ENCODE results near the gene KCNH6.

Gene KCNH6

GRCh38 chr17:63495491-63495890, 27.7 kb upstream of the KCNH6 start:
- Mint-ChIP-seq H3K27ac (no peak overlapping the region), H3K27me3 (ENCODE audit: low read depth) (peaks cover 1% of the 10 kb centered on the region)

GRCh38 chr17:63496177-63496576, 27.0 kb upstream of the KCNH6 start:
- Mint-ChIP-seq H3K9me3 (no peaks in the 10 kb centered on the region), H3K27me3 (ENCODE audit: low read depth) (peaks cover 5% of the 10 kb centered on the region), H3K27ac (no peak overlapping the region), H3K36me3 (ENCODE audit: low read depth) (no peaks in the 10 kb centered on the region), H3K4me1 (ENCODE audit: low read depth) (no peaks in the 10 kb centered on the region), H3K4me3 (no peak overlapping the region)

More at GRCh38 chr17:63495491-63495890, 27.7 kb upstream of the KCNH6 start:
- H3K9me3 Mint-ChIP-seq: no peaks in the 10 kb centered on the region
- no peaks in the 10 kb centered on the region for H3K36me3 Mint-ChIP-seq (ENCODE audit: low read depth)
- H3K4me1 Mint-ChIP-seq (ENCODE audit: low read depth): no peaks in the 10 kb centered on the region
- H3K4me3 Mint-ChIP-seq: no peak overlapping the region

- H3K36me3 Mint-ChIP-seq (ENCODE audit: low read depth): no peaks in the 10 kb centered on the region
Observed at GRCh38 chr17:63496663-63497400, 26.3 kb upstream of the KCNH6 start.

GRCh38 chr17:63497708-63498483, 25.3 kb upstream of the KCNH6 start:
- Mint-ChIP-seq H3K27ac (no peak overlapping the region), H3K9me3 (no peaks in the 10 kb centered on the region), H3K4me3 (no peak overlapping the region)

More at GRCh38 chr17:63496663-63497400, 26.3 kb upstream of the KCNH6 start:
- no peak overlapping the region for H3K4me3 Mint-ChIP-seq
- no peaks in the 10 kb centered on the region for H3K9me3 Mint-ChIP-seq
- H3K27ac Mint-ChIP-seq: no peak overlapping the region
- H3K4me1 Mint-ChIP-seq (ENCODE audit: low read depth): no peaks in the 10 kb centered on the region
- peaks cover 9% of the 10 kb centered on the region for H3K27me3 Mint-ChIP-seq (ENCODE audit: low read depth)

GRCh38 chr17:63498626-63499195, 24.4 kb upstream of the KCNH6 start:
- Mint-ChIP-seq H3K9me3 (no peaks in the 10 kb centered on the region), H3K4me3 (no peak overlapping the region), H3K27me3 (ENCODE audit: low read depth) (peaks cover 19% of the 10 kb centered on the region), H3K4me1 (ENCODE audit: low read depth) (no peaks in the 10 kb centered on the region), H3K27ac (no peak overlapping the region), H3K36me3 (ENCODE audit: low read depth) (no peaks in the 10 kb centered on the region)

More at GRCh38 chr17:63497708-63498483, 25.3 kb upstream of the KCNH6 start:
- Mint-ChIP-seq H3K4me1 (ENCODE audit: low read depth) (no peaks in the 10 kb centered on the region), H3K36me3 (ENCODE audit: low read depth) (no peaks in the 10 kb centered on the region), H3K27me3 (ENCODE audit: low read depth) (peaks cover 12% of the 10 kb centered on the region)

GRCh38 chr17:63500543-63501390, 22.4 kb upstream of the KCNH6 start:
- Mint-ChIP-seq H3K36me3 (ENCODE audit: low read depth) (no peaks in the 10 kb centered on the region), H3K27ac (peak overlapping the region; percentile 36), H3K9me3 (peaks cover 10% of the 10 kb centered on the region), H3K4me3 (no peak overlapping the region), H3K27me3 (ENCODE audit: low read depth) (peaks cover 31% of the 10 kb centered on the region), H3K4me1 (ENCODE audit: low read depth) (no peaks in the 10 kb centered on the region)

GRCh38 chr17:63503341-63503705, 19.8 kb upstream of the KCNH6 start:
- Mint-ChIP-seq H3K27me3 (ENCODE audit: low read depth) (peaks cover 31% of the 10 kb centered on the region), H3K4me1 (ENCODE audit: low read depth) (no peaks in the 10 kb centered on the region), H3K36me3 (ENCODE audit: low read depth) (no peaks in the 10 kb centered on the region), H3K9me3 (peaks cover 16% of the 10 kb centered on the region), H3K27ac (no peak overlapping the region), H3K4me3 (no peak overlapping the region)

GRCh38 chr17:63504261-63504660, 18.9 kb upstream of the KCNH6 start:
- Mint-ChIP-seq H3K27ac (no peak overlapping the region), H3K4me3 (no peak overlapping the region), H3K9me3 (peaks cover 16% of the 10 kb centered on the region), H3K27me3 (ENCODE audit: low read depth) (peaks cover 31% of the 10 kb centered on the region), H3K4me1 (ENCODE audit: low read depth) (no peaks in the 10 kb centered on the region), H3K36me3 (ENCODE audit: low read depth) (no peaks in the 10 kb centered on the region)

GRCh38 chr17:63505341-63505740, 17.8 kb upstream of the KCNH6 start:
- no peaks in the 10 kb centered on the region for H3K36me3 Mint-ChIP-seq (ENCODE audit: low read depth)
- H3K4me1 Mint-ChIP-seq (ENCODE audit: low read depth): no peaks in the 10 kb centered on the region
- H3K9me3 Mint-ChIP-seq: peaks cover 16% of the 10 kb centered on the region
- H3K4me3 Mint-ChIP-seq: no peak overlapping the region
- H3K27me3 Mint-ChIP-seq (ENCODE audit: low read depth): peaks cover 31% of the 10 kb centered on the region
- H3K27ac Mint-ChIP-seq: no peak overlapping the region

- peaks cover 23% of the 10 kb centered on the region for H3K27me3 Mint-ChIP-seq (ENCODE audit: low read depth)
- H3K36me3 Mint-ChIP-seq (ENCODE audit: low read depth): no peaks in the 10 kb centered on the region
- no peak overlapping the region for H3K27ac Mint-ChIP-seq
- no peak overlapping the region for H3K4me3 Mint-ChIP-seq
- peaks cover 16% of the 10 kb centered on the region for H3K9me3 Mint-ChIP-seq
- H3K4me1 Mint-ChIP-seq (ENCODE audit: low read depth): no peaks in the 10 kb centered on the region
Observed at GRCh38 chr17:63506627-63507026, 16.5 kb upstream of the KCNH6 start.

- Mint-ChIP-seq H3K9me3 (peaks cover under 1% of the 10 kb centered on the region), H3K27ac (no peak overlapping the region), H3K36me3 (ENCODE audit: low read depth) (no peaks in the 10 kb centered on the region), H3K4me1 (ENCODE audit: low read depth) (no peaks in the 10 kb centered on the region), H3K4me3 (no peak overlapping the region), H3K27me3 (ENCODE audit: low read depth) (peaks cover 10% of the 10 kb centered on the region)
Observed at GRCh38 chr17:63511331-63511730, 11.8 kb upstream of the KCNH6 start.

GRCh38 chr17:63512388-63512787, 10.8 kb upstream of the KCNH6 start:
- H3K27me3 Mint-ChIP-seq (ENCODE audit: low read depth): peaks cover 10% of the 10 kb centered on the region

GRCh38 chr17:63512896-63513644, 10.1 kb upstream of the KCNH6 start:
- Mint-ChIP-seq H3K4me1 (ENCODE audit: low read depth) (no peaks in the 10 kb centered on the region), H3K27ac (no peak overlapping the region), H3K9me3 (no peaks in the 10 kb centered on the region), H3K4me3 (no peak overlapping the region), H3K36me3 (ENCODE audit: low read depth) (no peaks in the 10 kb centered on the region), H3K27me3 (ENCODE audit: low read depth) (peaks cover 10% of the 10 kb centered on the region)

More at GRCh38 chr17:63512388-63512787, 10.8 kb upstream of the KCNH6 start:
- Mint-ChIP-seq H3K4me1 (ENCODE audit: low read depth) (no peaks in the 10 kb centered on the region), H3K9me3 (no peaks in the 10 kb centered on the region), H3K4me3 (no peak overlapping the region), H3K36me3 (ENCODE audit: low read depth) (no peaks in the 10 kb centered on the region), H3K27ac (no peak overlapping the region)
